HG03097 (cell line): ENCODE data around the gene AGFG1.
A peak's percentile ranks its signal among the peaks of the same experiment; 100 is the strongest.
"Not testable (repeated sequence)": the region's sequence is repeated elsewhere in the genome, so short reads cannot be mapped to it uniquely, and the experiment has no call there.

ENCODE experiments used
- ATAC-seq: cut with Tn5 transposase; IDR thresholded peaks from one replicate; pipeline ENCODE4 v1.9.1; 2021; ENCODE audit not compliant: unreplicated experiment, low FRiP score

Gene AGFG1

DNA sequence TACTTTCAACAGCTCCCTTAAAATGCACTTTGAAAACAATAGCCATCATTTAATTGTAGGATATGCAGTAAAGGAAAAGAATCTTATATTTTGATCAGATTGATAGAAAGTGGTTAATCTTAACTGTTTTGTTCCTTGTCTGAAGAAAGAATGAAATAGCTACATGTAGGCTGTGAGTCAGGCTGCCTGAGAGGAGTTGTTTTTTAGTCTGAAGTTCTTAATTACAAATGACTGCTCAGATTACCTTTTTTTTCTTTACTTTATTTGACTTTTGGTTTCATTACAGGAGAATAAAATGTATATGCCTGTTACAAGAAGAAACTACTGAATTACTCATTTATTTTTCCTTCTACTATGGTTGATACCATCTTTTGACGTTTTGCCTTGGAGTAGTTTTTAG lies 56.8 kb downstream of the AGFG1 start:
- ATAC-seq, result no peak

DNA sequence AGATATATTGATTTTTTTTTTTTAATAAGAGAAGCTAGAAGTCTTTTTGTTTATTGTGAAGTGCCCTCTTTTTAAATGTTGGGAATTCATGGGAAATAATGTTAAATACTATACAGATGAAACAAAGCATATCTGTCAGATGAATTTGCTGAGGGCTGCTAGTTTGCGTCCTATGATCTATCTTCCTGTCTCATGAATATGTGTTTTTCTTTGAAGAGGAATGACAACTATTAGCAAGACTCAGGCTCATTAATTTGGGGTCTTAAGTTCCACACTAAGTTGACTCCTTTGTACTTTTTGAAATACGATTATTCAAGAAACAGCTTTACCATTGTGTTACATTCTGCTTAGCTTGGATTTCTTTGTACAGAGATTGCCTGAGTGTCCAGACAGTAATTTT lies 57.9 kb downstream of the AGFG1 start:
- ATAC-seq, result no peak

DNA sequence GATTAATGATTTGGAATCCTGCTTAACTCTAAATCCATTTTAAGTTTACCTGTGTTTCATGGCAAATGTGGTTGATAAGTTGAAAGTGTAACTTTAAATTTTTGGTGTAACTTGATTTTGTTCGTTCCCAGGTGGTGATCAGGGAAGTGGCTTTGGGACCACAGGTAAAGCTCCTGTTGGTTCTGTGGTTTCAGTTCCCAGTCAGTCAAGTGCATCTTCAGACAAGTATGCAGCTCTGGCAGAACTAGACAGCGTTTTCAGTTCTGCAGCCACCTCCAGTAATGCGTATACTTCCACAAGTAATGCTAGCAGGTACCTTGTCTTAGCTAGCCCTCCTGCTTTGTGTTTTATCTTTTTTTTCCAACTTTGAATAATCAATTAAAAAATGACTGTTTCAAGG lies 62.8 kb downstream of the AGFG1 start:
- ATAC-seq, result peak; percentile 86

DNA sequence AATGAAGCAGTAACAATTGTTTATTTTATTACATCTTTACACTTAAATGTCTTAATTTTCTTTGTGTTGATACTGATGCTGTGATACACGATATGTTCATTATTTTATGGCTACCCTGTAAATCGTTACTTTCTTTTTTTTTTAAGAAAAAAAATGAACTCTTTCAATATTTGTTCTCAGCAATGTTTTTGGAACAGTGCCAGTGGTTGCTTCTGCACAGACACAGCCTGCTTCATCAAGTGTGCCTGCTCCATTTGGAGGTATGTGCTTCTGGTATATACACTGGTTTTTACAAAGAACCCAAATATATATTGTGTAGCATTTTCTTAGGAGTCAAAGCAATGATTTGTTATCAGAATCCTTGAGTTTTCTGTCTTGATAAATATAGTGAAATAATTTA lies 64.5 kb downstream of the AGFG1 start:
- no peak for ATAC-seq

DNA sequence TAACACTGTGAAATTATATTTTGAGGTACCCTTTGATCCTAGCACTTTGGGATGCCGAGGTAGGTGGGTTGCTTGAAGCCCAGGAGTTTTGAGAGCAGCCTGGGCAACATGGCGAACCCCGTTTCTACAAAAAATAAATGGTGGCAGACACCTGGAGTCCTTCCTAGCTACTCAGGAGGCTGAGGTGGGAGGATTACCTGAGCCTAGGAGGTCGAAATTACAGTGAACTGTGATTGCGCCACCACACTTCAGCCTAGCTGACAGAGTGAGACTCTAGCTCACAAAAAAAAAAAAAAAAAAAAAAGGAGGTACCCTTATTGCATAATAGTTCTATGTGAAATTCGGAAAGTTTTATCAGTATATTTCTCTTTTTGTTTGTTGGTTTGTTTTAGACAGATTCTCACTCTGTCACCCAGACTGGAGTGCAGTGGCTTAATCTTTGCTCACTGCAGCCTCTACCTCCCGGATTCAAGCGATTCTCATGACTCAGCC lies 67.6 kb downstream of the AGFG1 start:
- ATAC-seq, result no peak

DNA sequence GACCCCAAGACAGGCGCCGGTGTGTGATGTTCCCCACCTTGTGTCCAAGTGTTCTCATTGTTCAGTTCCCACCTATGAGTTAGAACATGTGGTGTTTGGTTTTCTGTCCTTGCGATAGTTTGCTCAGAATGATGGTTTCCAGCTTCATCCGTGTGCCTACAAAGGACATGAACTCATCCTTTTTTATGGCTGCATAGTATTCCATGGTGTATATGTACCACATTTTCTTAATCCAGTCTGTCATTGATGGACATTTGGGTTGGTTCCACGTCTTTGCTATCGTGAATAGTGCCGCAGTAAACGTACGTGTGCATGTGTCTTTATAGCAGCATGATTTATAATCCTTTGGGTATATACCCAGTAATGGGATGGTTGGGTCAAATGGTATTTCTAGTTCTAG lies 68.4 kb downstream of the AGFG1 start:
- ATAC-seq, result not testable (repeated sequence)

DNA sequence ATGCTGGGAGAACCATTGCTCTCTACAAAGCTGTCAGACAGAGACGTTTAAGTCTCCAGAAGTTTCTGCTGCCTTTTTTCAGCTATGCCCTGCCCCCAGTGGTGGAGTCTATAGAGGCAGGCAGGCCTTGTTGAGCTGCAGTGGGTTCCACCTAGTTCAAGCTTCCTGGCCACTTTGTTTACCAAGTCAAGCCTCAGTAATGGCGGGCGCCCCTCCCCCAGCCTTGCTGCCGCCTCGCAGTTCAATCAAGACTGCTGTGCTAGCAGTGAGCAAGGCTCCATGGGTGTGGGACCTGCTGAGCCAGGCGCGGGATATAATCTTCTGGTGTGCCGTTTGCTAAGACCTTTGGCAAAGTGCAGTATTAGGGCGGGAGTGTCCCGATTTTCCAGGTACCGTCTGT lies 74.0 kb downstream of the AGFG1 start:
- ATAC-seq, result no peak

DNA sequence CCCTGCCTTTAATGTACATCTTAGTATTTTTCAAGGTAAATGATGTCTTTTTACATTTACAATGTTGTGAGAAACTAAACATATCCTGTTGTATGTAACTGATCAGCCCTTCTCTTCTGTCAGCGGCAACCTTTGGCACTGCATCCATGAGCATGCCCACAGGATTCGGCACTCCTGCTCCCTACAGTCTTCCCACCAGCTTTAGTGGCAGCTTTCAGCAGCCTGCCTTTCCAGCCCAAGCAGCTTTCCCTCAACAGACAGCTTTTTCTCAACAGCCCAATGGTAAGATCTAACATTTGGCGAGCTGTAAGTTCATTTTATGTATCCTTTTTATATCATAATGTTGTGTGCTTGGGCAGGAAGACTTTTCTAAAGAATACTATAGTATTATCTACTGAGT lies 79.9 kb downstream of the AGFG1 start:
- no peak for ATAC-seq

DNA sequence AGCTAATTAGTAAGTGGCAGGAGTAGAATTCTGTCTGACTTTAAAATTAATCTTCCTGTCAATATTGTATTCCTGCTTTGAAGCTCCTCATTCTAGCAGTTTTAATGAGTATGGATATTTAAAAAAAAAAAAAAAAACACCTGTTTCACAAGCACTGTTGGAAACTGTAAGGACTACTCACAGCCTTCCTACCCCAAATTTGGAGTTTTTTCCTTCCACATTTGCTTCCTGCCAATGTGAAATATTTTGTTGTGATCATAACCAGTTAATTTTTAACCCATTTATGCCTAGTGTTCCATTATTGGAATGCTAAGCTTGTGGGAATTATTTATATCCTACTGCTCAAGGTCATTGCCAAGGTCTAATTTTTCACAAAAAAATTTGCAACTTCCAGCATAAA lies 90.6 kb downstream of the AGFG1 start:
- no peak for ATAC-seq

DNA sequence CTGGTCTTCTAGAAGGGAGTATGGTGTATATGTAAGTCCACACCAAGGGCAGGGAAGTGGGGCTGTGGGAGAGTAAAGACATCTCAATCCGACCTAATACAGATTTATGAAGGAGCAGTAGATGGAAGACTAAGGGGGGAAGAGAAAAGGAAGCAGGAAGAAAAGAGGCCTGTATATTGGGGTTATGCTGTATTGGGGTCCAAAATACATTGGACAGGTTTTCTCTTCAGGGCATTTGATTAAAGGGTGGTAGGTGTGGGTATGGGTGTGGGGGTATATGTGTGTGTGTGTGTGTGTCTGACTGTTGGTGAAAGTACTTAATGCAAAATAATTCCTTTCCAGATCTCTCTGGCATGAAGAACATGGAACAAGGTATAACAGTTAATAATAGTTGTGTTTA lies 93.1 kb downstream of the AGFG1 start:
- ATAC-seq, result no peak

DNA sequence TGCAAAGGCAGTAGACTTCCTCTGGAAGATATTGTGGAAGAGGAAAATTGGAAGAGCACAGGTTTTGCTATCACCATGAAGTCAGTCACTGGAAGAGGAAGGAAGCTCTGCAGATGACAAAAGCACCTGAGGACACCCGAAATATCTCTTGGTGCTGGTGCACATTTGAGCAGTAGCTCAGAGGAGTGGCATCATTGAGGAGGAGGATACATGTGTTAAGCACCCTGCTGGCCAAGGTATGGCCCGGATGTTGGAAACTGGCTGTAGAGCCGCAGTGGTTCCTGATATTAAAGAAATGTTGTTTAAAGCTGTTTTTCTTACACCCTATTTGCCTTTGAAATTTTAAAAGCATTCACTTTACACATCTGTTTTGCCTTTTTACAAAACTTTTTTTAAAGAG lies 94.1 kb downstream of the AGFG1 start:
- ATAC-seq, result no peak

DNA sequence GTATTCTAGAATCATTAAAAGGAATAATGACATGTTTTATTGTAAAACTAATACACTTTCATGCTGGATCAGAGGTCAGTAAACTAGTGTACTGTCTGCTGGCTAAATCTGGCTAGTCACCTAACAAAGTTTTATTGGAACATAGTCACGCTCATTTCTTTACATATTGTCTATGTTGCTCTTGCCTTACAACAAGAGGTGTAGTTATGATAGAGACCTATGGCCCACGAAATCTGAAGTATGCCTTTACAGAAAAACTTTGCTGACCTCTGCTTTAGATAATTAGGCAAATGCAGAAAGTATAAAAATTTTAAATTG lies 96.9 kb downstream of the AGFG1 start:
- ATAC-seq, result no peak

DNA sequence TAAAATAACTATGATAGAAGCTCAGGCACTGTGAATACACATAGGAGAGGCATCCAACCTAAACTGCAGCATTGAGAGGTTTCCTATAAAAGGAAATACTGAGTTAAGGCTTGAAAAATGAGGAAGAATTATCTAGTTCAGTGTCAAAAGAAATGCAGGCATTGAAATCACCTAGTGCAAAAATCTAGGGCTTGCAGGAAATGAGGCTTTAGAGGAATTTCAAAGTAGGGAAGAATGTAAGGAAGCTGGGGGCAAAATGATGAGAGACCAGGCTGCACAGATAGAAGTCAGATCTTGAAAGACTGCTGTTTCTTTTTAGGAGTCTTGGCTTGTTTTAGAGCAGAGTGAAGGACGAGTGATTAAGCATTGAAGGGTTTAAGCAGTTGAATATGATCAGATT lies 98.7 kb downstream of the AGFG1 start:
- no peak for ATAC-seq

DNA sequence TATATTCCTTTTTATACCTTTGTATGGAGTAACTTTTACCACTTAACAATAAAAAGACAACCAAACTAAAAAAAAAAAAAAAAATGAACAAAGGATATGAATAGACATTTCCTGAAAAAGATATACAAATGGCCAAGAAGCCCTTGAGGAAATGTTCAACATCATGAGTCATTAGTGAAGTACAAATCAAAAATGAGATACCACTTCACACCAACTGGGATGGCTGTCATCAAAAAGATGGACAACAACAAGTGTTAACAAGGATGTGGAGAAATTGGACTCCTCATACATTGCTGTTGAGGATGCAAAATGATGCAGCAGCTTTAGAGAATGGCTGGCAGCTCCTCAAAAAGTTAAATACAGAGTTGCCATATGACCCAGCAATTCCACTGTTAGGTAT lies 104.2 kb downstream of the AGFG1 start:
- no peak for ATAC-seq

DNA sequence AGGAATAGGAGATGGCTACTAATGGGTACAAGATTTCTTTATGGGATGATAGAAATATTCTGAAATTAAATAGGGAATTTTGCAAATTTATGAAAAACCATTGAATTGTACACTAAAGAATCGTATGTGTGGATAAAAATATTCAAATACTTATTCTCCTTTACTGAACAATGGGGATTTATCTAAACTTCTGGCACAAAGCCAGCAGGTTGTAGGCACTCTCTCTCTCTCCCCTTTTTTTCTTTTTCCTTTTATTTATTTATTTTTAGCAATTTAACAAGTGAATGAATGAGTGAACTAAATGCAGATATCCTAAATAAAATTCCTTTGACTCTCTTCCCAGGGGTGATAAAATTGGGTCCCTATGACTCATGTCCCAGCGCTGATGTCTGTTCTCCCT lies 104.9 kb downstream of the AGFG1 start:
- no peak for ATAC-seq

DNA sequence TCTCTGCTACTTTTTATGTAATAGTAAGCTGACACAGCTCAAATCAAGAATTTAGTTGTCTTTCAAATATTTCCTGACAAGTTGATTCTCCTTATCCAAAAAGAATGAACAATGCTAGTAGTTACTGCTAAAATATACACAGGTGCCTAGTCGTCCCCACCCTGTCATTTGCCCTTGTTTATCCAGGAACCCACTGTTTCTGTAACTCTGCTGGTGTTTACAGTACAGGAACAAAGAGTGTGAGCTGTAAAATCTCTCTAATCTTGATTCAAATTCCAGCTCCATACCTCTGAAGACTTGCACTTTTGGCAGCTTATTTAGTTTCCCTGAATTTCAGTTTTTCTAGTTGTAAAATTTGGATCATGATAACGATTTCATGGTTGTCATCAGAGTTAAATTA lies 105.6 kb downstream of the AGFG1 start:
- ATAC-seq, result no peak

DNA sequence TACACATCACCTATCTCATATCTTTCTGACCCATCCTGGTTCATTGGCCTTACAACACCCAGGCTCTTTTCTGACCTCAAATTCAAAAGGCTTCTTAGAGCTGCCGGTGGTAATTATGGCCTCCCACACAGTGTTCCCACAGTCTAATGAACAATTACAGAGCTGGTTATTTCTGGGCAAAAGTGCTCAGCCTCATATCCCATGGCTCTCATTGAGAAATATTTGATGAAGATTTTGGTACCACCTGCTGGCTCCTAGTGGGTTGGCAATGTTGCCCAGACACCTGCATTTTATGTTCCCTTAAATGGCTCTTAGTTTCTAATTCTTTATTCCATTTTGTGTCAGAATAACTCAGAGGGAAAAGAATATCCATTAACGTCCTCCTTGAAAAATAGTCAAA lies 106.7 kb downstream of the AGFG1 start:
- no peak for ATAC-seq

DNA sequence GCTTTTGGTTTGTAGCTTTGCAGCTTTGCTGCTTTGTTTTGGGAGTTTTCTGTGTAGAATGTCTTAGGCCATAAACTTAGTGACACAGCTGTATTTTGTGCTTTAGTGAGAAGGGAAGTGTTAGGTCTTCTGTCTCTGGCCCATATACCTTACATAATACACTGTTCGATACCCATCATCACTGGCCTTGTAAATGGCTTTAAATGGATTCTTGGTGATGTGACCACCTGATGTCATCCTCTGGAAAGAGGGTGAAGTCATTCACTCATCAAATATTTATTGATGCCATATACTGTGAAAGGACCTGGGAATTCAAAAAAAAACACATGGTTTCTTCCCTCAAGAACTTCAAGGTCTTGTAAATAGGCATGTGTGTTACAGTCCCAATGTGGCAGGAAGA lies 107.8 kb downstream of the AGFG1 start:
- ATAC-seq, result no peak

DNA sequence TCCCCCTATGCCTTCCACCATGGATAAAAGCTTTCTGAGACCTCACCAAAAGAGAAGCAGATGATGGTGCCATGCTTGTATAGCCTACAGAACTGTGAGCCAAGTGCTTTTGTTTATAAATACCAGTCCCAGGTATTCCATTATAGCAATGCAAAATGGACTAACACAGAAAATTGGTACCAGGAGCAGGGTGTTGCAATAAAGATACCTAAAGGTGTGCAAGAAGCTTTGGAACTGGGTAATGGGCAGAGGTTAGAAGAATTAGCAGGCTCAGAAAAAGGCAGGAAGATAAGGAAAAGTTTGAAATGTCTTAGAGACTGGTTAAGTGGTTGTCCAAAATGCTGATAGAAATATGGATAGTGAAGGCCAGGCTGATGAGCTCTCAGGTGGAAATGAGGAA lies 110.4 kb downstream of the AGFG1 start:
- ATAC-seq, result no peak

DNA sequence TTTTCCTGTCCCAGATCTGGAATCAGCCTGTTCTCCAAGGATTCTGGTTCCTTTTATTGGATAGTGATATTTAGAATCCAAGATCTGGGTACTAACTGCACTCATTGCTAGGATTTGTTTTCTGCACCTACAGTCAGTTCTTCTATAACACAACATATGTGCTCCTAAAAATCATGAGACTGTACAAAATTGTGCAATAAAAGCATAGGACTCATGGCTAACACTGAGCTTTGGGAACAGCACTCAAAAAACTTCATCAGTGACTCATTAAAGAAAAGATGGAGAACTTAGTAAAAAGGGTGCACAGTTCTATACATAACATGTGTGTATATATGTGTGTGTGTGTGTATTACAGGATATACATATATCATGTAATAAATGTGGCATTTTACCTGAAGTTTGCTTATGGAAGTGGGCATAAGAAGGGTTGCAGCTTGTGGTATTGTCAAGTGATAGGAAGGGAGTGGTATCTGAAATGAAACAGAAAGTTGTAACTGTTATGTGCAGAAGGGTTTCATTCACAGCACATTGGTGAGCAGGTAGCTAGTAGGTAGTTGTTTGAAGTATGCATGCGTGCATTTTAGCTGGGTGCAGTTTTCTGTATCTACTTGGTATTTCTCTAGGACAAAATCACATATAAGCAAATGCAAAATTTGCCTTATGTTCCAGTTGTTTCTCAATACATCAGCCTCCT lies 120.9 kb downstream of the AGFG1 start:
- ATAC-seq, result peak; percentile 90

DNA sequence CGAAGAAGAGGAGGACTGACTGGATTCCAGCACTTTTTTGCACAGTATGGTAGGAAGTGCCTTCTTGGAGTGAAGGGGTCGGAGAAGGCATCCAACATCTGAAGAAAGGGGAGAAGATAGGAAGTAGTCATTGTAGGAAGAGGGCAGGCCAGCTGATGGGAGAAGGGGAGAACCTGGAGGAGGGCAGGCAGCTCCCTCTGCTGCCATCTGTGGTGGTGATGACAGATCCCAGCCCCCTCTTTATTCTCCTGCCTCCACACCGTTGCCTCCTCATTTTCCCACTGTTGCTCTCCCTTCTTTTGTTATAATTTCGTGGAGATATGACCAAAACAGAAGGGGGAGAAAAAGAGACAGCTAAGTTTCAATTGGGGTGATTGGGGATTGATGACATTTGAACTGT lies 123.8 kb downstream of the AGFG1 start:
- ATAC-seq, result no peak

DNA sequence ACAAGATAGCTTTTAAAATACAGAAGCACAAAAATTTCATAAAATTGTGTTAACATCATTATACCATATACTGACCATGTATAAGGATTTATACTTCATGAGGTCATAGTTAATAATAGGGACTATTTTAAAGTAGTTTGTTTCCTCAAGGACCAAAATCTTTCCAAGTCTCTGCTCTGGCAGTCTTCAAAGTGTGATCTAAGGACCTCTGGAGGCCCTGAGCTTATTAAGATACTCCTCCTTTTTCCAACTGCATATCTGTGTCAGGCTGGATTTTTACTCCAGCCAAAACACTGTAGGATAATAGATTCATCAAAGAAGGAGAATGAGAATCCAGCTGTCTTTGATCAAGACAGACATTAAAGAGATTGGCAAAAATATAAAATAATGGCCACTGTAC lies 125.1 kb downstream of the AGFG1 start:
- no peak for ATAC-seq

DNA sequence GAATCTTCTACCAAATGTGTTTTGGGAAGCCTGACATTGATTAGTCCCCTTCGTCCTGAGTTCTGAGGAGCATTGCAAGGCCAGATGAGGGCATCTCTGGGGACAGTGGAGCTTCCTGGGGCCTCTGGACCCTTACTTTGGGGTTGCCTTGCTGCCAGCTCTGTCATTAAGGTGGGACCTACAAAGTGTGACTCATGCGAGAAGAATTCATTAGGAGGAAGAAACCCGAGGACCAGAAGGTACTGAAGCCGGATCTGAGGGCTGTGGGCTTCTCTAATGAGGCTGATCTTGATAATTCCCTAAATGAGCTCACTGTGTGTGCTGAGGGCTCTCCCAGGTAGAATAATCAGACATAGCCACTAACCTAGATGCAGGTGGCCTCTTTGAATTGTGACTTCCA lies 126.0 kb downstream of the AGFG1 start:
- ATAC-seq, result no peak
